Fibroblast of villous mesenchyme (primary cell): ENCODE measurements around the gene GYS2. TPM values are rescaled to one million over a fixed set of nuclear protein-coding genes. Genes with fewer than 3 reads are reported as not detected.
A peak's percentile ranks its signal among the peaks of the same experiment; 100 is the strongest.
"Not testable (repeated sequence)": the region's sequence is repeated elsewhere in the genome, so short reads cannot be mapped to it uniquely, and the experiment has no call there.

Source experiments
- DNase-seq: peaks from one replicate; pipeline ENCODE4 v3.0.0-alpha.2; 2010; ENCODE audit warnings: low read depth
- H3K4me3 ChIP-seq: 2 replicates; pipeline ENCODE4 v1.5.1; 2011; ENCODE audit warnings: low read depth, mild to moderate bottlenecking, low read length
- total RNA-seq: library from RNA; depleted of rRNA; stranded (reverse); fragments of >200 nt; gene quantifications from 2 replicates; pipeline ENCODE4 v1.2.3, GENCODE V29; 2012
- TF ChIP-seq, protein P1 (sequence below): IDR thresholded peaks from 2 replicates; pipeline ENCODE4 v1.5.1; 2012; ENCODE audit warnings: low read depth, mild to moderate bottlenecking, low read length; ENCODE audit not compliant: insufficient read depth

Gene GYS2
- not detected in 2 replicates for total RNA-seq

DNA sequence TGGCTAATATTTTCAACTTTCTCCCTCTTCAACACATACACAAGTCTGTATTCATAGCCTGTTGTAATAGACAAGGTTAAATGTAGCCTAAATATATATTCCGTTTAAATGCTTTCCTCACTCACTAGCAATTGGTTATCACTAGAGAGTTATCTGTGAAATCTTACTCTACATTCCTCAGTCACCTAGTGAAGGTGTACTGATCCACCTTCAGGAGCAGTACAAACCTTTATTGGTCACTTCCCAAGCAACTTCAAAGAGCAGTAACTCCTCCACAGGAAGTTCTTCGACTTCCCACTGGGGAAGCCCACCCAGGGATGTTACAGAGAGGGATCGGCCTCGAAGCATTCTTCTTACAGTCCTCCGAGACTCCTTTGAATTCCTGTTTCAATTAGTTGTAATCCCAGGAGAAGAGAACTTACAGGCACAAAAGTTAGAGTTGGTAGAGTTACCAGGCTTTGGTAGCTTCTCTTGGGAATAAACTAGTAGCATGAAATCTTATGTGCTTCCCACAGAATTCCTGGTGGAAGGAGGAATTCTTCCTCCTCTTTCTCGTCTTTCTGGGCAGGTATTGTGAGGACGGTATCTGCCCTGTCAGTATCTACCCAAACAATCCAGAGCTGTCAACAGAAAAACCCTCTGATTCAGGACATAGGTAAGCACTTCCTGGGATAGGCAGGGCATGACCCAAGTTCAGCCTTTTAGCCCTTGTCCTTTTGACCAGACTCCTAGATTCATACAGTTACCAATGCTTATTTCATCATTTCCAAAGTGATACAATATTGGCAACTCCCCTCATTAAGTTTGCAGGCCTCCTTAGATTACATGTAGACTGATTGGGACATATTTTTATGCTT, at the start of gene GYS2:
Gene GYS2 (minus strand): TSS at position 603 of the 857 bp plus-strand sequence. CDS start 255 bp downstream, at position 348.
- no peak within 1 kb of the TSS for H3K4me3 ChIP-seq
- TF ChIP-seq, protein P1, sequence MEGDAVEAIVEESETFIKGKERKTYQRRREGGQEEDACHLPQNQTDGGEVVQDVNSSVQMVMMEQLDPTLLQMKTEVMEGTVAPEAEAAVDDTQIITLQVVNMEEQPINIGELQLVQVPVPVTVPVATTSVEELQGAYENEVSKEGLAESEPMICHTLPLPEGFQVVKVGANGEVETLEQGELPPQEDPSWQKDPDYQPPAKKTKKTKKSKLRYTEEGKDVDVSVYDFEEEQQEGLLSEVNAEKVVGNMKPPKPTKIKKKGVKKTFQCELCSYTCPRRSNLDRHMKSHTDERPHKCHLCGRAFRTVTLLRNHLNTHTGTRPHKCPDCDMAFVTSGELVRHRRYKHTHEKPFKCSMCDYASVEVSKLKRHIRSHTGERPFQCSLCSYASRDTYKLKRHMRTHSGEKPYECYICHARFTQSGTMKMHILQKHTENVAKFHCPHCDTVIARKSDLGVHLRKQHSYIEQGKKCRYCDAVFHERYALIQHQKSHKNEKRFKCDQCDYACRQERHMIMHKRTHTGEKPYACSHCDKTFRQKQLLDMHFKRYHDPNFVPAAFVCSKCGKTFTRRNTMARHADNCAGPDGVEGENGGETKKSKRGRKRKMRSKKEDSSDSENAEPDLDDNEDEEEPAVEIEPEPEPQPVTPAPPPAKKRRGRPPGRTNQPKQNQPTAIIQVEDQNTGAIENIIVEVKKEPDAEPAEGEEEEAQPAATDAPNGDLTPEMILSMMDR = no peak
- no peak for DNase-seq

- DNase-seq = no peak
- H3K4me3 ChIP-seq = no peak overlapping the region
- TF ChIP-seq, protein P1 = no peak
Measured at GRCh38 chr12:21651821-21652220, 47.2 kb upstream of the GYS2 start.

DNA sequence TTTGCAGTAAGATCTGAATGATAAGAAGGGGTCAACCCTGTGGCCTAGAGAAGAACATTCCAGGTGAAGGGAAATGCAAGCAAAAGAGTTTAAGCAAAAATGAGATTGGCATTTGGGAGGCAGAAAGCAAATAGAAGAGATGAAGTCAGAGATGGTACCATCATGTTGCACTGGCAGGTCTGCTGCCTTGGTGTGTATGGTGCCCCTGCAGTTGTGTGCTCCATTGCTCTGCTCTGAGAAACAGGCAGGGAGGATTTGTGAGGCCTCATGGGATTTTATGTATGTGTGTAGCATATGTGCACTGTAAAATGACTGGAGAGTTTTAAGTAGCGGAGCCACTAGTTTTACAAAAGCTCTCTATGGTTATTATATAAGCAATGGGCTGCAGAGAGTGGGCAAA, 46.4 kb upstream of the GYS2 start:
- no peak for DNase-seq
- TF ChIP-seq, protein P1 = no peak

GRCh38 chr12:21649034-21649433, 44.4 kb upstream of the GYS2 start:
- TF ChIP-seq, protein P1 = no peak
- H3K4me3 ChIP-seq = no peak overlapping the region
- DNase-seq = no peak

More for the DNA sequence above, 46.4 kb upstream of the GYS2 start:
- no peak overlapping the region for H3K4me3 ChIP-seq

DNA sequence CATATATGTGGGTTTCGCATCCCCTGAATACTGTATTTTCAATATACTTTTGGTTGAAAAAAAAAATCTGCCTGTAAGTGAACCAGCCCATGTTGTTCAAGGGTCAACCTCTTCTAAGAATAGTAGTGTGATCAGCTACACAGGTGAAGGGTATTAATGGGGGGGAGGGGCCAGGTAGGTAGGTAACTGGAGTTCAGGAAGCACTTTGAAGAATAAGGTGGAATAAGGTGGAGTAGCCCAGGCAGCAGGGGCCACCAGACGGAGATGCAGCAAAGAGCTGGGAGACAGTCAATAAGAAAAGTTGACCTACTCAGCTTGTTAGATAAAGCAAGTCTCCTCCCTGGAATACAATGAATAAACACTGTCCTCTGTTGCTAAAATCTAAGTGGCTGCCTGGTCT, 43.7 kb upstream of the GYS2 start:
- no peak for DNase-seq
- TF ChIP-seq, protein P1 = no peak
- no peak overlapping the region for H3K4me3 ChIP-seq

GRCh38 chr12:21647179-21647578, 42.5 kb upstream of the GYS2 start:
- TF ChIP-seq, protein P1 = no peak
- H3K4me3 ChIP-seq = no peak overlapping the region
- no peak for DNase-seq

GRCh38 chr12:21645041-21645500, 40.4 kb upstream of the GYS2 start:
- peak; percentile 64 for DNase-seq
- H3K4me3 ChIP-seq = not testable (repeated sequence)
